K562 (cell line): Measurements from ENCODE around the gene PRXL2A. TPM values are rescaled to one million over a fixed set of nuclear protein-coding genes. Genes with fewer than 3 reads are reported as not detected.
A peak's percentile ranks its signal among the peaks of the same experiment; 100 is the strongest.

Experiments used
- ELF1 ChIP-seq: fragments of 200-800 bp; sonication (Bioruptor generic); IDR thresholded peaks from 2 replicates; pipeline ENCODE4 v1.6.1; 2016; ENCODE audit warnings: missing genetic modification characterization, missing compliant biosample characterization
- FOSL1 ChIP-seq: fragments of 200-800 bp; sonication (Bioruptor generic); conservative IDR thresholded peaks from 2 replicates; pipeline ENCODE4 v1.6.1; 2016; ENCODE audit warnings: missing genetic modification characterization, missing compliant biosample characterization
- FOXJ2 ChIP-seq: fragments of 200-800 bp; sonication (Bioruptor generic); IDR thresholded peaks from 2 replicates; pipeline ENCODE4 v1.6.1; 2016; ENCODE audit warnings: missing genetic modification characterization, missing compliant biosample characterization
- GABPA ChIP-seq: fragments of 200-800 bp; sonication (Bioruptor generic); conservative IDR thresholded peaks from 2 replicates; pipeline ENCODE4 v1.6.1; 2016; ENCODE audit warnings: low read depth, missing genetic modification characterization, missing compliant biosample characterization
- GATA2 ChIP-seq: sonication (generic); formaldehyde crosslinking; IDR thresholded peaks from 2 replicates; pipeline ENCODE4 v1.4.0; 2020; ENCODE audit warnings: mild to moderate bottlenecking, missing genetic modification reagents
- JUND ChIP-seq, 2 experiments: IDR thresholded peaks; 2 replicates in 1 of 2; 3 replicates in 1 of 2; pipeline ENCODE4 v1.6.1; 2011; ENCODE audit warnings: borderline replicate concordance in 2 of 2, low read depth in 2 of 2, low read length in 2 of 2, improper control_type of control experiment in 1 of 2, missing biosample characterization in 1 of 2, missing genetic modification characterization in 1 of 2, missing genetic modification reagents in 1 of 2
- MBD1 ChIP-seq: fragments of 250-450 bp; sonication (Bioruptor Pico); IDR thresholded peaks from 2 replicates; pipeline ENCODE4 v1.8.0; 2022; ENCODE audit warnings: inconsistent platforms
- MEF2A ChIP-seq: IDR thresholded peaks from 2 replicates; pipeline ENCODE4 v1.6.1; 2011; ENCODE audit warnings: low read depth, mild to moderate bottlenecking, low read length, moderate library complexity; ENCODE audit not compliant: control insufficient read depth
- MEIS2 ChIP-seq: fragments of 450-650 bp; IDR thresholded peaks from 2 replicates; pipeline ENCODE4 v1.6.1; 2014; ENCODE audit warnings: mild to moderate bottlenecking; ENCODE audit not compliant: partially characterized antibody
- NUFIP1 ChIP-seq: fragments of 450-650 bp; IDR thresholded peaks from 2 replicates; pipeline ENCODE4 v1.6.1; 2018; ENCODE audit not compliant: partially characterized antibody
- RBM15 ChIP-seq: fragments of 200-400 bp; formaldehyde crosslinking; IDR thresholded peaks from 2 replicates; pipeline ENCODE4 v1.6.1; 2018; ENCODE audit warnings: mild to moderate bottlenecking, low read length, moderate library complexity; ENCODE audit not compliant: insufficient read depth
- RFX5 ChIP-seq: IDR thresholded peaks from 2 replicates; pipeline ENCODE4 v1.6.1; 2011; ENCODE audit warnings: low read depth, mild to moderate bottlenecking, improper control_type of control experiment, low read length
- TGIF2 ChIP-seq: sonication (generic); formaldehyde crosslinking; IDR thresholded peaks from 2 replicates; pipeline ENCODE4 v1.8.1; 2022; ENCODE audit warnings: mild to moderate bottlenecking, missing genetic modification reagents, moderate library complexity
- ZNF253 ChIP-seq: fragments of 250-450 bp; sonication (Bioruptor Pico); conservative IDR thresholded peaks from 2 replicates; pipeline ENCODE4 v1.6.1; 2021; ENCODE audit warnings: mild to moderate bottlenecking
- ZNF644 ChIP-seq: fragments of 200-800 bp; sonication (Bioruptor generic); IDR thresholded peaks from 2 replicates; pipeline ENCODE4 v1.6.1; 2016; ENCODE audit warnings: low read depth, missing genetic modification characterization, missing compliant biosample characterization
- ZNF830 ChIP-seq: fragments of 250-450 bp; sonication (Bioruptor Pico); IDR thresholded peaks from 2 replicates; pipeline ENCODE4 v1.5.0; 2021; ENCODE audit warnings: mild to moderate bottlenecking
- polyA plus RNA-seq, 8 experiments: library from polyadenylated mRNA; depleted of rRNA in 4 of 8; stranded (reverse) in 5 of 8; unstranded in 3 of 8; fragments of >200 nt; fragmentation: Nextera tagmentation in 2 of 8; fragmentation: Illumina TruSeq in 1 of 8; extraction: Ambion mirVana in 2 of 8; extraction: Trizol in 1 of 8; gene quantifications; 2 replicates each; pipeline versions ENCODE4 v1.2.1 to v1.2.3, GENCODE V29; 2011 to 2014; ENCODE audit warnings: inconsistent platforms in 1 of 8, missing spikeins in 1 of 8
- total RNA-seq, 7 experiments: library from RNA; depleted of rRNA in 6 of 7; stranded (reverse); fragments of >200 nt in 6 of 7; fragmentation: Illumina TruSeq in 2 of 7; extraction: Trizol in 2 of 7; gene quantifications; 2 replicates each; pipeline versions ENCODE4 v1.2.1 to v1.2.3, GENCODE V29; 2011 to 2021; ENCODE audit warnings: low replicate concordance in 1 of 7
- TF ChIP-seq, protein P1 (sequence below), 2 experiments: fragments of 450-650 bp in 1 of 2; sonication (generic) in 1 of 2; formaldehyde crosslinking; conservative IDR thresholded peaks; 2 replicates each; pipeline versions ENCODE4 v1.4.0 to v1.8.1; 2020 to 2022; ENCODE audit warnings: mild to moderate bottlenecking in 1 of 2, missing genetic modification reagents in 1 of 2
- TF ChIP-seq, protein P2 (sequence below): fragments of 250-450 bp; sonication (Bioruptor Pico); IDR thresholded peaks from 2 replicates; pipeline ENCODE4 v1.8.0; 2021; ENCODE audit warnings: moderate library complexity, mild to moderate bottlenecking, inconsistent platforms

The PRXL2A gene
- total and polyA plus RNA-seq, 9 of the 15 experiments (the other 6 are each of a cell fraction or from before 2014, with no cell fraction given): 0.14 to 1.2 (median 0.75) TPM

- TF ChIP-seq GATA2 (CRISPR knock-in tag) (peak; percentile 17; the same call in 1 of the 2 replicates), RFX5 (no peak), RBM15 (no peak), NUFIP1 (no peak), FOSL1 (tag) (peak; percentile 75), ELF1 (tag) (0 out of 2 replicates have a peak, but pooled peaks have one; percentile 19), ZNF253 (CRISPR knock-in tag) (no peak), JUND (IDR thresholded peaks at IDR 0.05; ENCODE audit: borderline replicate concordance, low read depth, low read length) (peak; percentile 51), JUND (tag; IDR thresholded peaks at IDR 0.05; ENCODE audit: borderline replicate concordance, low read depth, low read length) (no peak), ZNF830 (CRISPR knock-in tag) (no peak), GABPA (tag) (no peak), ZNF644 (tag) (no peak), MBD1 (CRISPR knock-in tag) (no peak), MEIS2 (peak; percentile 61), MEF2A (peak; percentile 5; the same call in 1 of the 2 replicates), FOXJ2 (no peak), TGIF2 (no peak)
- TF ChIP-seq, protein P1, sequence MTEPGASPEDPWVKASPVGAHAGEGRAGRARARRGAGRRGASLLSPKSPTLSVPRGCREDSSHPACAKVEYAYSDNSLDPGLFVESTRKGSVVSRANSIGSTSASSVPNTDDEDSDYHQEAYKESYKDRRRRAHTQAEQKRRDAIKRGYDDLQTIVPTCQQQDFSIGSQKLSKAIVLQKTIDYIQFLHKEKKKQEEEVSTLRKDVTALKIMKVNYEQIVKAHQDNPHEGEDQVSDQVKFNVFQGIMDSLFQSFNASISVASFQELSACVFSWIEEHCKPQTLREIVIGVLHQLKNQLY (CRISPR knock-in tag; conservative IDR thresholded peaks at IDR 0.05): no peak
- TF ChIP-seq, protein P2, sequence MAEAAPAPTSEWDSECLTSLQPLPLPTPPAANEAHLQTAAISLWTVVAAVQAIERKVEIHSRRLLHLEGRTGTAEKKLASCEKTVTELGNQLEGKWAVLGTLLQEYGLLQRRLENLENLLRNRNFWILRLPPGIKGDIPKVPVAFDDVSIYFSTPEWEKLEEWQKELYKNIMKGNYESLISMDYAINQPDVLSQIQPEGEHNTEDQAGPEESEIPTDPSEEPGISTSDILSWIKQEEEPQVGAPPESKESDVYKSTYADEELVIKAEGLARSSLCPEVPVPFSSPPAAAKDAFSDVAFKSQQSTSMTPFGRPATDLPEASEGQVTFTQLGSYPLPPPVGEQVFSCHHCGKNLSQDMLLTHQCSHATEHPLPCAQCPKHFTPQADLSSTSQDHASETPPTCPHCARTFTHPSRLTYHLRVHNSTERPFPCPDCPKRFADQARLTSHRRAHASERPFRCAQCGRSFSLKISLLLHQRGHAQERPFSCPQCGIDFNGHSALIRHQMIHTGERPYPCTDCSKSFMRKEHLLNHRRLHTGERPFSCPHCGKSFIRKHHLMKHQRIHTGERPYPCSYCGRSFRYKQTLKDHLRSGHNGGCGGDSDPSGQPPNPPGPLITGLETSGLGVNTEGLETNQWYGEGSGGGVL (CRISPR knock-in tag): no peak
- TF ChIP-seq, all 486 proteins: peak for 11
Observed at GRCh38 chr10:80442879-80443278, 34.5 kb downstream of the PRXL2A start (continued).
